Subcutaneous adipose tissue (tissue), 4 donors: ENCODE results near the gene C19orf81. TPM values are rescaled to one million over a fixed set of nuclear protein-coding genes. Genes with fewer than 3 reads are reported as not detected.

ENCODE experiments used
- total RNA-seq, 4 donors: library from RNA; depleted of rRNA; stranded (reverse); fragments of >200 nt; gene quantifications; one replicate each; pipeline ENCODE4 v1.1.0, GENCODE V29; 2016
- TF ChIP-seq, protein P1 (sequence below): fragments of 450-650 bp; IDR thresholded peaks from one replicate; pipeline ENCODE4 v1.5.1; 2016; ENCODE audit warnings: low read depth, mild to moderate bottlenecking, control low read depth, antibody characterized with exemption, moderate library complexity

C19orf81 gene
- total RNA-seq, 4 donors from 2014 or later, result 1.9 TPM; not detected in 3

DNA sequence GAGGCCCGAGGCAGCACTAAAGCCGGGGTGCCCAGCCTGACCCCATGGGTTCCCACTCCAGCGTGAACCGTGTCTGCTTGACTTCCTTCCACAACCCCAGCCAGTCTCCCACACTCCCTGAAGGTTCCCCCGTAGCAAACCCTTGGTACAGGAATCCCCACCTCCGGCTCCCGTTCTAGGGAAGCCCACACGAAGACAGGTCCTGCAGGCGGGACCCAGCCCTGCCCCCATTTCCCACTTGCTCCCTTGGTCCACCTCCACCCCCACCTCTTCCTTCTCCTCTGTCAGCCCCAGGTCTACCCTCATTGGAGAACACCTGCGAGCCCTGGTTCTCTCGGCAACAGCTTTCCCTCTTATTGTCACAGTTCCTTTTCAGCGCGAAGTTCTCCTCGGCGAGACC, 23.9 kb downstream of the C19orf81 start:
- TF ChIP-seq, protein P1, sequence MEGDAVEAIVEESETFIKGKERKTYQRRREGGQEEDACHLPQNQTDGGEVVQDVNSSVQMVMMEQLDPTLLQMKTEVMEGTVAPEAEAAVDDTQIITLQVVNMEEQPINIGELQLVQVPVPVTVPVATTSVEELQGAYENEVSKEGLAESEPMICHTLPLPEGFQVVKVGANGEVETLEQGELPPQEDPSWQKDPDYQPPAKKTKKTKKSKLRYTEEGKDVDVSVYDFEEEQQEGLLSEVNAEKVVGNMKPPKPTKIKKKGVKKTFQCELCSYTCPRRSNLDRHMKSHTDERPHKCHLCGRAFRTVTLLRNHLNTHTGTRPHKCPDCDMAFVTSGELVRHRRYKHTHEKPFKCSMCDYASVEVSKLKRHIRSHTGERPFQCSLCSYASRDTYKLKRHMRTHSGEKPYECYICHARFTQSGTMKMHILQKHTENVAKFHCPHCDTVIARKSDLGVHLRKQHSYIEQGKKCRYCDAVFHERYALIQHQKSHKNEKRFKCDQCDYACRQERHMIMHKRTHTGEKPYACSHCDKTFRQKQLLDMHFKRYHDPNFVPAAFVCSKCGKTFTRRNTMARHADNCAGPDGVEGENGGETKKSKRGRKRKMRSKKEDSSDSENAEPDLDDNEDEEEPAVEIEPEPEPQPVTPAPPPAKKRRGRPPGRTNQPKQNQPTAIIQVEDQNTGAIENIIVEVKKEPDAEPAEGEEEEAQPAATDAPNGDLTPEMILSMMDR, result no peak

DNA sequence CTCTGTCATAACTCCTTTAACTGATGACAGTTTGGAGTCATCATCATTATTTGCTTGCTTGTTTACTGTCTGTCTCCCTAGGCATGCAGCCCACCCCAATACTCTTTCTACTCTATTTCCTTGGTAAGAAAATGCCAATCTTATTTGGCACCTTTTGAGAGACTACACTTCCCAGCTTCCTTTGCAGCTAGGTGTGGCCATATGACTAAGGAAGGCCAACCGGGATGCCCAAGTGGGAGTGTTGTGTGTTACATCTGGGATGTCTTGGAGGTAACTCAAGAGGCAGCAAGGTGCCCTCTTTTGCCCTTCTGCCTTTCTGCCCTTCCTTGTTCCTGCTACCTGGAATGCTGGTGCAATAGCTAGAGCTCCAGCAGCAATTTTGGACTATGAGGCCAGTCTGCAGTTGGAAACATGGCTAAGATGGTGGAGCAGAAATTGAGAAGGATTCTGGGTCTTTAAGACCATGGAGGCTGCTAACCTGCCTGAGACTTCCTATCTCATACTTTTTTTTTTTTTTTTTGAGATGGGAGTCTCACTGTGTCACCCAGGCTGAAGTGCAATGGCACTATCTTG, 27.5 kb downstream of the C19orf81 start:
- TF ChIP-seq, protein P1, result no peak

DNA sequence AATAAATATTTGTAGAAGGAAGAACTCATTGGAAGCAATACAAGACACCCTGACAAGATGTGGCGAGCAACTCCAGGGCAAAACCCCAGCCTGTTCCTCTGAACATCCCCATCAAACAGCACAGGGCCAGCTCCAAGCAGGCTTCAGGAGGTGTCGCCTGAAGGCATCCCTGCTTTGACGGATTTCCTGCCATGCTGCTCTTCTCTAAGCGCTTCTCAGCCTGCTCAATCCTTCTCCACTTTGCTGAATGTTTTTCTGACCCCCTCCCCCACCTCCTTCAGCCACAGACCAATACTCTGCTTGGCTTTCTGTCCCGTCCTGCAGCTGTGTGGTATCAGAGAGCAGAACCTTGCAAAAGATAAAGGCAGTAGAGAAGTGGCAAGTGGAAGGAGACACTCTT, 28.4 kb downstream of the C19orf81 start:
- TF ChIP-seq, protein P1, result no peak

DNA sequence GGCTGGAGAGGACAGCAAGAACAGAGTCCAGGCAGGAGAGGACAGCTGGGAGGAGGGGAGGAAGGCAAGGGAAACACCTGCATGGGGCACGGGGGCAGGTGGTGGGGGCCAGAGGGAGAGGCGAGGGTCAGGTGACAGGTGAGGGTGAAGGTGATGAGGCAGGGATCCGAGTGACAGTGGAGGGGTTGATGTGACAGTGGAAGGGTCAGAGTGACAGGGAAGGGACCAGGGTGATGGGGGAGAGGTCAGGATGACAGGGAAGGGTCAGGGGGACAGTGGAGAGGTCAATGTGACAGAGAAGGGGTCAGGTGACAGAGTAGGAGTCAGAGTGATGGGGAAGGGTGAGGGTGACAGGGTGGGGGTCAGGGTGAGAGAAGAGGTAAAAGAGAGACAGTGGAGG, 29.1 kb downstream of the C19orf81 start:
- TF ChIP-seq, protein P1, result no peak

DNA sequence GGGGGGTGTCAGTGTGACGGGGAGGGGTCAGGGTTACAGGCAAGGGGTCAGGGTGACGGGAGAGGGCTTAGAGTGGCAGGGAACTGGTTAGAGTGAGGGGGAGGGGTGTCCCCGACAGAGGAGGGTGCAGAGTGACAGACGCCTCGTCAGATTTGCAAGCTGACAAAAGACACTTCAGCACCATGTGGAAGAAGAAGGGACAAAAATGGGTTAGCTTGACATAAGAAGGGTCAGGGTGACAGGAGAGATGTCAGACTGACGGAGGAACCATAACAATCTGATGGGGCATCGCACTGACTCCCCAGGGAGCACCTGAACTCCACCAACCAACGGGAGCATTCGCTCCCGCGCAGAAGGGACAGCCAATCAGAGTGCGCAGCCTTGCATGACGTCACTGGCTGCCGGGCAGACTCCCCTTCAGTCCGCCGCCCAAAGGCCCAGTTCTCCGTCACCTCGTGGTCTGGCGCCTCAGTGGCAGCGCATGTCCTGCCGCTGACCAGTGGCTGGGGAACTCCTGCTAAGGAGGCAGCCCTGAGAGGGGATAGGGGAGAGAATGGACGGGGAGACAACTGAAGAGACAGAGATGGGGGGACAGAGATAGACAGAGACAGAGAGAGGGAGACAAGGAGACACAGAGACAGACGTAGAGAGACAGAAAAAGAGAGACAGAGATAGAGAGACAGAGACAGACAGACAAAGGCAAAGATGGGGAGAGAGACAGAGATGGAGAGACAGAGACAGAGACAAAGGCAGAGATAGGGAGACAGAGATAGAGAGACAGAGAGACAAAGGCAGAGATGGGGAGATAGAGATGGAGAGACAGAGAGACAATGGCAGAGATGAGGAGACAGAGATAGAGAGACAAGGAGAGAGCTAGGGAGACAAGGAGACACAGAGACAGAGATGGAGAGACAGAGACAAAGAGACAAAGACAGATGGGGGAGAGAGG, 30.2 kb downstream of the C19orf81 start:
- TF ChIP-seq, protein P1, result no peak

DNA sequence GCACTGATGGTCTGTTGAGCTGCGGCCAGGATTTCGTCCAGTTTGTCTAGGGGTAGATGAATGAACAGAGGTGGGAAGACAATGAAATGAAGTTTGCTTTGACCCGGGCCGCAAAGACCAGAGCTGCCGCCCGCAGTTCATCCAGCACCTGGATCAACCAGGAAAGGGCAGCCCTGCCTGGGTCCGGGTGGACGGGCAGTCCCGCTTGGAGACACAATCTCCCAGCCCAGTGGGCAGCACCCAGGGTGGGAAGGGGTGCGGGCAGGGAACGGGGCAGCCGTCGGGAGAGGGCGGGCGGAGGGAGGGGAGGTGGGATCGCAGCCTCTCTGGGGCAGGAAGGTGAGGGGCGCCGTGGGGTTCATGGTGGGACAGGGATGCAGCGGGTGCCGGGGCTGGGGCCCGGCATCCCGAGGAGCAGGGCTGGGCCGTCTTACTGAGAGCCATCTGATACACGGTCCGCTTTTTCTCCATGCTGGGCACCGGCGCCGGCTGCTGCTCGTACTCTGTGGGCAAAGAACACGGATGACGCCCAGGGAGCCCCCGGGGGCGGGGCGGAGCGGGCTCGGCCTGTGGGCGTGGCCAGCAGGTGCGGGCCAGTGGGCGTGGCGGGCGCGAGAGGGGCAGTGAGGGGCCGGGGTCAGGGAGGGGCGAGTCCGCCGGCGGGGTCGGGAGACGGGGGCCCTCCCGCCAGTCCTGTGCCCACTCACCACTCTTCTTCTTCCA, 37.2 kb downstream of the C19orf81 start:
- TF ChIP-seq, protein P1, result no peak

DNA sequence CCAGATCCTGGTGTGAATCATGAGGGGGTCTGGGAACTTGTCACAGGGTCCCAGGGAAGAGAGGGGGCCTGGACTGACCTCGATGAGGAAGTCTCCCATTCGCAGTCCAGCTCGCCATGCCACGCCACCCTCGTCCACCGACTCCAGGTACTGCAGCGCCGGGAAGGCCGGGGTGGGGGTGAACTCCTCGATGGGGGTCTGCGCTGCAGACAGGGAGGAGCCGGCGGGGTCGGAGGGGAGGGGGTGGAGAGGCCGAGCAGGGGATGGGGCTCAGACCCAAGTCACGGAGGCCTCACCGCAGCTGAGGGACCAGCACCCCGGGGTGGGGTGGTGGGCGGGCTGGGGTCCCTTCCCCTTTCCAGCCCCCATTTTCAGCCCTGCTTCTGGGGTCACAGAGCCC, 39.5 kb downstream of the C19orf81 start:
- TF ChIP-seq, protein P1, result no peak
